Measurements from ENCODE around the gene TMPRSS4.

DNA sequence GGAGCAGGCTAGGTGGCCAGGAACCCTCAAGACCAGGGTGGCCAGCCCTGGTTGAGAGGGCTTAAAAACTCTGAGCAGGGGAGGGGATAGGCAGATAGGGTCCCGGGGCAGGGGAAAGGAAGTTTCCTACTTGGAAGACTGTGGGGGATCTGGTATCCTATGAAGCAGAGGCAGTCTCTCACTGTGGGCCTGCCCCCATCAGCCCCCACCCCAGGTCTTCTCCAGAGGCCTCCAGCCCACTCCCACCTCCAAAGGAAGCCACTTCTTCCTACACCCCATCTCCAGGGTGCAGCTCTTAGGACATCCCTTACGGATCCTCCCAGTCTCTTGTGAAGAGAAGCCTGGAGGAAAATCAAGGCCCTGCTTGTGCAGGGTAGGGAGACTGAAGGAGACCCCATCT lies 59.5 kb downstream of the TMPRSS4 start:
- TF ChIP-seq, protein P1, sequence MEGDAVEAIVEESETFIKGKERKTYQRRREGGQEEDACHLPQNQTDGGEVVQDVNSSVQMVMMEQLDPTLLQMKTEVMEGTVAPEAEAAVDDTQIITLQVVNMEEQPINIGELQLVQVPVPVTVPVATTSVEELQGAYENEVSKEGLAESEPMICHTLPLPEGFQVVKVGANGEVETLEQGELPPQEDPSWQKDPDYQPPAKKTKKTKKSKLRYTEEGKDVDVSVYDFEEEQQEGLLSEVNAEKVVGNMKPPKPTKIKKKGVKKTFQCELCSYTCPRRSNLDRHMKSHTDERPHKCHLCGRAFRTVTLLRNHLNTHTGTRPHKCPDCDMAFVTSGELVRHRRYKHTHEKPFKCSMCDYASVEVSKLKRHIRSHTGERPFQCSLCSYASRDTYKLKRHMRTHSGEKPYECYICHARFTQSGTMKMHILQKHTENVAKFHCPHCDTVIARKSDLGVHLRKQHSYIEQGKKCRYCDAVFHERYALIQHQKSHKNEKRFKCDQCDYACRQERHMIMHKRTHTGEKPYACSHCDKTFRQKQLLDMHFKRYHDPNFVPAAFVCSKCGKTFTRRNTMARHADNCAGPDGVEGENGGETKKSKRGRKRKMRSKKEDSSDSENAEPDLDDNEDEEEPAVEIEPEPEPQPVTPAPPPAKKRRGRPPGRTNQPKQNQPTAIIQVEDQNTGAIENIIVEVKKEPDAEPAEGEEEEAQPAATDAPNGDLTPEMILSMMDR (IDR thresholded peaks at IDR 0.05) = no peak
- no peak for TF ChIP-seq POLR2A (IDR thresholded peaks at IDR 0.05)
